Measurements from ENCODE around the gene SNX25. TPM values are rescaled to one million over a fixed set of nuclear protein-coding genes. Genes with fewer than 3 reads are reported as not detected.

The SNX25 gene
- polyA plus RNA-seq, 1 donor (not counting 4 experiments of a cell fraction or from before 2014, with no cell fraction given), result 5.0 TPM

- FAIRE-seq (no peak), DNase-seq (ENCODE audit: low read depth, low spot score) (no peak)
- no peaks in the 10 kb centered on the region for H4K20me1 ChIP-seq (ENCODE audit: control insufficient read depth, extremely low read depth, insufficient read depth, low read length)
- dilution Hi-C loops (cut with MboI; ENCODE audit: extremely low pct_ligation_motif_present, low sequenced_read_pairs), result no loop called here
- no peaks in the 10 kb centered on the region for H3K27me3 ChIP-seq (ENCODE audit: control insufficient read depth, extremely low read depth, insufficient read depth, low read length)
- H3K9me1 ChIP-seq (ENCODE audit: control insufficient read depth, extremely low read depth, insufficient read depth, low read length), result no peaks in the 10 kb centered on the region
- no peaks in the 10 kb centered on the region for H3K36me3 ChIP-seq (ENCODE audit: control insufficient read depth in 2 of 2, extremely low read depth in 1 of 2, insufficient read depth in 2 of 2, low read length in 2 of 2)
- no peak overlapping the region for H3K4me3 ChIP-seq (ENCODE audit: control insufficient read depth in 2 of 3, extremely low read depth in 1 of 3, insufficient read depth in 2 of 3, low read depth in 1 of 3, low read length in 3 of 3)
- no peak overlapping the region for H3K4me2 ChIP-seq (ENCODE audit: control insufficient read depth, extremely low read depth, insufficient read depth, low read depth, low read length)
- TF ChIP-seq CTCF (optimal IDR thresholded peaks at IDR 0.05 in 1 of 3, IDR thresholded peaks at IDR 0.05 in 1 of 3, conservative IDR thresholded peaks at IDR 0.05 in 1 of 3; ENCODE audit: extremely low read depth in 1 of 3, insufficient read depth in 2 of 3, low read length in 3 of 3) (no peak), EZH2 (IDR thresholded peaks at IDR 0.05; ENCODE audit: low read length) (no peak)
- H3K27ac ChIP-seq (ENCODE audit: control insufficient read depth, insufficient read depth, low read length), result no peak overlapping the region
- peaks cover 6% of the 10 kb centered on the region for H3K4me1 ChIP-seq (ENCODE audit: control insufficient read depth, extremely low read depth, insufficient read depth, low read length)
- H3K79me2 ChIP-seq (ENCODE audit: control insufficient read depth, insufficient read depth, low read length), result no peaks in the 10 kb centered on the region
- H3K9me3 ChIP-seq (ENCODE audit: control insufficient read depth, low read depth, low read length), result no peaks in the 10 kb centered on the region
- no peak overlapping the region for H3K9ac ChIP-seq (ENCODE audit: control insufficient read depth, extremely low read depth, insufficient read depth, low read length)
- no peak overlapping the region for H2AFZ ChIP-seq (ENCODE audit: control insufficient read depth, low read length)
These were observed 62.8 kb downstream of the SNX25 start for GRCh38 chr4:185272245-185272644.

- Histone ChIP-seq H3K27me3 (ENCODE audit: control insufficient read depth, extremely low read depth, insufficient read depth, low read length) (no peaks in the 10 kb centered on the region), H3K9me1 (ENCODE audit: control insufficient read depth, extremely low read depth, insufficient read depth, low read length) (no peaks in the 10 kb centered on the region), H3K4me2 (ENCODE audit: control insufficient read depth, extremely low read depth, insufficient read depth, low read depth, low read length) (no peak overlapping the region), H3K4me1 (ENCODE audit: control insufficient read depth, extremely low read depth, insufficient read depth, low read length) (peaks cover 6% of the 10 kb centered on the region), H2AFZ (ENCODE audit: control insufficient read depth, low read length) (no peak overlapping the region), H3K9me3 (ENCODE audit: control insufficient read depth, low read depth, low read length) (no peaks in the 10 kb centered on the region), H3K36me3 (ENCODE audit: control insufficient read depth in 2 of 2, extremely low read depth in 1 of 2, insufficient read depth in 2 of 2, low read length in 2 of 2) (no peaks in the 10 kb centered on the region), H4K20me1 (ENCODE audit: control insufficient read depth, extremely low read depth, insufficient read depth, low read length) (no peaks in the 10 kb centered on the region), H3K4me3 (ENCODE audit: control insufficient read depth in 2 of 3, extremely low read depth in 1 of 3, insufficient read depth in 2 of 3, low read depth in 1 of 3, low read length in 3 of 3) (no peak overlapping the region), H3K9ac (ENCODE audit: control insufficient read depth, extremely low read depth, insufficient read depth, low read length) (no peak overlapping the region), H3K27ac (ENCODE audit: control insufficient read depth, insufficient read depth, low read length) (no peak overlapping the region), H3K79me2 (ENCODE audit: control insufficient read depth, insufficient read depth, low read length) (no peaks in the 10 kb centered on the region)
- dilution Hi-C loops (cut with MboI; ENCODE audit: extremely low pct_ligation_motif_present, low sequenced_read_pairs), result no loop called here
- TF ChIP-seq CTCF (optimal IDR thresholded peaks at IDR 0.05 in 1 of 3, IDR thresholded peaks at IDR 0.05 in 1 of 3, conservative IDR thresholded peaks at IDR 0.05 in 1 of 3; ENCODE audit: extremely low read depth in 1 of 3, insufficient read depth in 2 of 3, low read length in 3 of 3), result no peak
- no peak for TF ChIP-seq EZH2 (IDR thresholded peaks at IDR 0.05; ENCODE audit: low read length)
- no peak for DNase-seq (ENCODE audit: low read depth, low spot score)
- no peak for FAIRE-seq
These were observed 66.1 kb downstream of the SNX25 start for GRCh38 chr4:185275501-185275900.
